A549 (cell line): Measurements from ENCODE around the gene TMEM41B. TPM values are rescaled to one million over a fixed set of nuclear protein-coding genes. Genes with fewer than 3 reads are reported as not detected.

Experiments
- ATAC-seq, 2 experiments: fragments of 200-7000 bp in 1 of 2; fragments of >200 bp in 1 of 2; cut with Nextera tagmentation in 1 of 2; cut with Tn5 transposase in 1 of 2; 3 replicates each; pipeline versions ENCODE4 v1.8.0 to v1.9.1; 2018 to 2020; ENCODE audit warnings: mild to moderate bottlenecking in 1 of 2, moderate library complexity in 1 of 2
- CTCF ChIA-PET: fragments of 300-600 bp; sonication (Branson Sonifier 250); formaldehyde crosslinking; extraction: SDS; loops from one replicate; lab custom pipeline; 2021; ENCODE audit warnings: antibody characterized with exemption, inconsistent platforms; lab: Yijun Ruan, JAX
- POLR2A ChIA-PET: fragments of 350-600 bp; formaldehyde crosslinking; extraction: SDS; loops from one replicate; lab custom pipeline; 2021; ENCODE audit warnings: antibody characterized with exemption, inconsistent platforms; lab: Yijun Ruan, JAX
- DNase-seq, 2 experiments: peaks; one replicate each; pipeline versions ENCODE4 v3.0.0 to v3.0.0-alpha.2; 2011 to 2016; ENCODE audit warnings: low read depth in 1 of 2, low spot score in 1 of 2
- FAIRE-seq: peaks from 2 replicates; lab custom pipeline; 2011; peaks lifted over from hg19 to GRCh38; lab: Jason Lieb, UNC
- H3K27ac ChIP-seq, 2 experiments: fragments of >200 bp; sonication (Bioruptor Twin); formaldehyde crosslinking; 3 replicates each; pipeline ENCODE4 v1.5.1; 2016 to 2017
- H3K4me1 ChIP-seq: fragments of >200 bp; sonication (Bioruptor Twin); formaldehyde crosslinking; 3 replicates; pipeline ENCODE4 v1.6.1; 2016
- H3K4me2 ChIP-seq: fragments of >200 bp; sonication (Bioruptor Twin); formaldehyde crosslinking; 3 replicates; pipeline ENCODE4 v1.6.1; 2016
- H3K4me3 ChIP-seq: fragments of >200 bp; sonication (Bioruptor Twin); formaldehyde crosslinking; 3 replicates; pipeline ENCODE4 v1.5.1; 2016
- H3K9me3 ChIP-seq: fragments of >200 bp; sonication (Bioruptor Twin); formaldehyde crosslinking; 3 replicates; pipeline ENCODE4 v1.6.1; 2016
- BHLHE40 ChIP-seq: IDR thresholded peaks from 2 replicates; pipeline ENCODE4 v1.6.1; 2012; ENCODE audit warnings: low read depth, low read length, inconsistent platforms
- CBX2 ChIP-seq: fragments of 200-600 bp; sonication (generic); IDR thresholded peaks from 2 replicates; pipeline ENCODE4 v1.6.1; 2016; ENCODE audit warnings: low read depth, mild to moderate bottlenecking, borderline replicate concordance
- CHD2 ChIP-seq: fragments of 150-350 bp; IDR thresholded peaks from 2 replicates; pipeline ENCODE4 v1.6.1; 2014; ENCODE audit warnings: low read length; ENCODE audit not compliant: partially characterized antibody
- CHD4 ChIP-seq: fragments of 200-600 bp; sonication (generic); IDR thresholded peaks from 2 replicates; pipeline ENCODE4 v1.6.1; 2016; ENCODE audit warnings: antibody characterized with exemption, mild to moderate bottlenecking, borderline replicate concordance
- ESRRA ChIP-seq: fragments of 150-350 bp; IDR thresholded peaks from 2 replicates; pipeline ENCODE4 v1.6.1; 2014; ENCODE audit warnings: mild to moderate bottlenecking, low read length, borderline replicate concordance
- FOSB ChIP-seq: fragments of 250-450 bp; sonication (Bioruptor Pico); IDR thresholded peaks from 2 replicates; pipeline ENCODE4 v1.5.0; 2020; ENCODE audit warnings: mild to moderate bottlenecking, moderate library complexity
- FOSL2 ChIP-seq, 2 experiments: fragments of 450-650 bp in 1 of 2; fragments of >200 bp in 1 of 2; sonication (Bioruptor Twin) in 1 of 2; formaldehyde crosslinking; IDR thresholded peaks; 2 replicates each; pipeline versions ENCODE4 v1.5.0 to v1.6.1; 2016 to 2020; ENCODE audit warnings: mild to moderate bottlenecking in 1 of 2, moderate library complexity in 1 of 2
- GATA3 ChIP-seq: IDR thresholded peaks from 2 replicates; pipeline ENCODE4 v1.6.1; 2012; ENCODE audit warnings: borderline replicate concordance
- HDAC2 ChIP-seq: fragments of 200-600 bp; sonication (generic); IDR thresholded peaks from 2 replicates; pipeline ENCODE4 v1.6.1; 2016
- HES2 ChIP-seq: fragments of >200 bp; sonication (Bioruptor Twin); formaldehyde crosslinking; IDR thresholded peaks from 2 replicates; pipeline ENCODE4 v1.6.1; 2016
- HOXA7 ChIP-seq: fragments of 250-450 bp; sonication (Bioruptor Pico); IDR thresholded peaks from 2 replicates; pipeline ENCODE4 v1.5.0; 2020; ENCODE audit warnings: mild to moderate bottlenecking, moderate library complexity
- HOXB13 ChIP-seq: fragments of 250-450 bp; sonication (Bioruptor Pico); IDR thresholded peaks from 2 replicates; pipeline ENCODE4 v1.5.0; 2020; ENCODE audit warnings: low read depth, mild to moderate bottlenecking, moderate library complexity
- HOXB5 ChIP-seq: fragments of 250-450 bp; sonication (Bioruptor Pico); IDR thresholded peaks from 2 replicates; pipeline ENCODE4 v1.5.0; 2020; ENCODE audit warnings: mild to moderate bottlenecking, moderate library complexity
- JUN ChIP-seq, 2 experiments: fragments of >200 bp; sonication (Bioruptor Twin); formaldehyde crosslinking; IDR thresholded peaks; 2 replicates in 1 of 2; 3 replicates in 1 of 2; pipeline ENCODE4 v1.6.1; 2016 to 2017
- MYC ChIP-seq: IDR thresholded peaks from 2 replicates; pipeline ENCODE4 v1.6.1; 2012; ENCODE audit warnings: mild to moderate bottlenecking, inconsistent platforms, low read length, improper control_type of control experiment, borderline replicate concordance
- NFE2L2 ChIP-seq: fragments of 150-350 bp; conservative IDR thresholded peaks from 2 replicates; pipeline ENCODE4 v1.6.1; 2014; ENCODE audit warnings: low read length
- NPAS2 ChIP-seq: fragments of 250-450 bp; sonication (Bioruptor Pico); IDR thresholded peaks from 2 replicates; pipeline ENCODE4 v1.8.0; 2022; ENCODE audit warnings: mild to moderate bottlenecking, moderate library complexity, borderline replicate concordance
- PHF8 ChIP-seq: fragments of 200-600 bp; sonication (generic); IDR thresholded peaks from 2 replicates; pipeline ENCODE4 v1.6.1; 2016; ENCODE audit warnings: low read depth, mild to moderate bottlenecking, antibody characterized with exemption, moderate library complexity, borderline replicate concordance
- POLR2A ChIP-seq: IDR thresholded peaks from 2 replicates; pipeline ENCODE4 v1.6.1; 2012; ENCODE audit warnings: mild to moderate bottlenecking, low read length
- POLR2AphosphoS2 ChIP-seq: conservative IDR thresholded peaks from 2 replicates; pipeline ENCODE4 v1.6.1; 2012; ENCODE audit warnings: low read length, improper control_type of control experiment, inconsistent platforms
- RAD21 ChIP-seq, 2 experiments: fragments of >200 bp in 1 of 2; sonication (Bioruptor Twin) in 1 of 2; formaldehyde crosslinking in 1 of 2; IDR thresholded peaks in 1 of 2; conservative IDR thresholded peaks in 1 of 2; 2 replicates in 1 of 2; 3 replicates in 1 of 2; pipeline ENCODE4 v1.6.1; 2012 to 2018; ENCODE audit warnings: inconsistent platforms in 1 of 2
- REST ChIP-seq: fragments of 200-600 bp; sonication (generic); IDR thresholded peaks from 2 replicates; pipeline ENCODE4 v1.6.1; 2016; ENCODE audit warnings: antibody characterized with exemption, mild to moderate bottlenecking, moderate library complexity
- RFX5 ChIP-seq: fragments of 450-650 bp; IDR thresholded peaks from 2 replicates; pipeline ENCODE4 v1.7.1; 2014; ENCODE audit warnings: antibody characterized with exemption, mild to moderate bottlenecking, moderate library complexity
- RNF2 ChIP-seq: fragments of 200-600 bp; sonication (generic); IDR thresholded peaks from 2 replicates; pipeline ENCODE4 v1.6.1; 2016; ENCODE audit warnings: low read depth, mild to moderate bottlenecking, antibody characterized with exemption, moderate library complexity, borderline replicate concordance
- SMC3 ChIP-seq: fragments of >200 bp; sonication (Bioruptor Twin); formaldehyde crosslinking; IDR thresholded peaks from 3 replicates; pipeline ENCODE4 v1.6.1; 2018; ENCODE audit warnings: inconsistent platforms
- SREBF2 ChIP-seq: fragments of 450-650 bp; IDR thresholded peaks from 2 replicates; pipeline ENCODE4 v1.6.1; 2014; ENCODE audit warnings: mild to moderate bottlenecking, moderate library complexity
- TFCP2L1 ChIP-seq: fragments of 250-450 bp; sonication (Bioruptor Pico); IDR thresholded peaks from 2 replicates; pipeline ENCODE4 v1.5.0; 2021; ENCODE audit warnings: mild to moderate bottlenecking
- ZNF302 ChIP-seq: fragments of 250-450 bp; sonication (Bioruptor Pico); IDR thresholded peaks from 2 replicates; pipeline ENCODE4 v1.9.0; 2021; ENCODE audit warnings: inconsistent platforms, mild to moderate bottlenecking, moderate library complexity
- WGBS: methylation state at CpG from one replicate; pipeline ENCODE4 v1.1.6; 2017; ENCODE audit errors: missing lambda C conversion rate; 5-methylcytosine and 5-hydroxymethylcytosine counted together
- polyA minus RNA-seq: library from RNA; depleted of rRNA, polyadenylated mRNA; stranded (reverse); fragments of >200 nt; gene quantifications from 2 replicates; pipeline ENCODE4 v1.2.3, GENCODE V29; 2011; rRNA and poly(A)+ RNA removed
- polyA plus RNA-seq, 4 experiments: library from polyadenylated mRNA; depleted of rRNA in 3 of 4; stranded (reverse); fragments of >200 nt; fragmentation: RNase III in 1 of 4; extraction: RNeasy Plus Mini Kit Qiagen cat#74134 plus additional on column Dnase treatment in 1 of 4; gene quantifications; 2 replicates in 3 of 4; 3 replicates in 1 of 4; pipeline ENCODE4 v1.2.3, GENCODE V29; 2011 to 2017
- TF ChIP-seq, protein P1 (sequence below): fragments of >200 bp; sonication (Bioruptor Twin); formaldehyde crosslinking; IDR thresholded peaks from 3 replicates; pipeline ENCODE4 v1.6.1; 2016
- TF ChIP-seq, protein P2 (sequence below): fragments of 250-450 bp; sonication (Bioruptor Pico); IDR thresholded peaks from 2 replicates; pipeline ENCODE4 v1.5.0; 2020; ENCODE audit warnings: low read depth, mild to moderate bottlenecking, moderate library complexity
- TF ChIP-seq, protein P3 (sequence below): fragments of 450-650 bp; IDR thresholded peaks from 2 replicates; pipeline ENCODE4 v1.6.1; 2014; ENCODE audit warnings: antibody characterized with exemption

TMEM41B gene, protein sequence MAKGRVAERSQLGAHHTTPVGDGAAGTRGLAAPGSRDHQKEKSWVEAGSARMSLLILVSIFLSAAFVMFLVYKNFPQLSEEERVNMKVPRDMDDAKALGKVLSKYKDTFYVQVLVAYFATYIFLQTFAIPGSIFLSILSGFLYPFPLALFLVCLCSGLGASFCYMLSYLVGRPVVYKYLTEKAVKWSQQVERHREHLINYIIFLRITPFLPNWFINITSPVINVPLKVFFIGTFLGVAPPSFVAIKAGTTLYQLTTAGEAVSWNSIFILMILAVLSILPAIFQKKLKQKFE
- polyA plus RNA-seq (2011; rRNA removed) (57.7 and 71.4 TPM in 2 replicates), polyA plus RNA-seq (2017; fragmentation: RNase III; extraction: RNeasy Plus Mini Kit Qiagen cat#74134 plus additional on column Dnase treatment) (38.6 to 51.6 TPM (median 47.0 TPM) in 3 replicates), polyA minus RNA-seq (23.1 and 25.4 TPM in 2 replicates)
- 30.9 and 40.0 TPM in 2 replicates for polyA plus RNA-seq (2012; cell fraction: cytosol; rRNA removed)
- 43.4 and 51.2 TPM in 2 replicates for polyA plus RNA-seq (2012; cell fraction: nucleus; rRNA removed)

GRCh38 chr11:9314291-9315077, at the start of gene TMEM41B:
TMEM41B (minus strand) TSS chr11:9314593; CDS start chr11:9314441, 152 bp downstream.
- ChIA-PET CTCF (interaction anchor here (0.8 to 1.6 kb wide), 9 partner anchors 8 to 594 kb away, joined by 3 to 9 read pairs (median 3); partner anchors contain the start of gene IPO7), POLR2A (interaction anchor here (0.8 to 2.0 kb wide), 8 partner anchors 10 to 146 kb away, joined by 3 to 11 read pairs (median 6); partner anchors contain the start of genes IPO7 and ZNF143)
- peak; percentile 93 to 97 for ATAC-seq
- Histone ChIP-seq H3K27ac (peak within 1 kb of the TSS; percentile 93 to 96), H3K9me3 (no peaks in the 10 kb centered on the region), H3K4me2 (peak within 1 kb of the TSS; percentile 97), H3K4me1 (peaks cover 39% of the 10 kb centered on the region), H3K4me3 (peak within 1 kb of the TSS; percentile 78)
- DNase-seq: peak; percentile 99
- FAIRE-seq: no peak
- WGBS: 3% methylated on average over 14 of the region's 71 CpGs
- TF ChIP-seq PHF8: peak; percentile 71; the same call in 1 of the 2 replicates
- TF ChIP-seq HOXB5 (CRISPR knock-in tag): no peak; the same call in 1 of the 2 replicates
- TF ChIP-seq FOSL2 (IDR thresholded peaks at IDR 0.05): no peak
- peak; percentile 69 for TF ChIP-seq FOSL2 (CRISPR knock-in tag; IDR thresholded peaks at IDR 0.05)
- TF ChIP-seq ESRRA: no peak
- TF ChIP-seq CHD2: peak; percentile 80
- TF ChIP-seq FOSB: no peak
- TF ChIP-seq GATA3: no peak
- TF ChIP-seq BHLHE40: no peak
- peak; percentile 43 to 58; a peak in 3 of 5 replicates for TF ChIP-seq JUN (IDR thresholded peaks at IDR 0.05)
- TF ChIP-seq REST: peak; percentile 74; the same call in 1 of the 2 replicates
- no peak for TF ChIP-seq CBX2
- TF ChIP-seq, protein P1, sequence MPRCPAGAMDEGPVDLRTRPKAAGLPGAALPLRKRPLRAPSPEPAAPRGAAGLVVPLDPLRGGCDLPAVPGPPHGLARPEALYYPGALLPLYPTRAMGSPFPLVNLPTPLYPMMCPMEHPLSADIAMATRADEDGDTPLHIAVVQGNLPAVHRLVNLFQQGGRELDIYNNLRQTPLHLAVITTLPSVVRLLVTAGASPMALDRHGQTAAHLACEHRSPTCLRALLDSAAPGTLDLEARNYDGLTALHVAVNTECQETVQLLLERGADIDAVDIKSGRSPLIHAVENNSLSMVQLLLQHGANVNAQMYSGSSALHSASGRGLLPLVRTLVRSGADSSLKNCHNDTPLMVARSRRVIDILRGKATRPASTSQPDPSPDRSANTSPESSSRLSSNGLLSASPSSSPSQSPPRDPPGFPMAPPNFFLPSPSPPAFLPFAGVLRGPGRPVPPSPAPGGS: peak; percentile 59; the same call in 2 of the 3 replicates
- TF ChIP-seq TFCP2L1 (CRISPR knock-in tag): no peak
- no peak for TF ChIP-seq HES2
- no peak for TF ChIP-seq HOXB13 (CRISPR knock-in tag)
- TF ChIP-seq SREBF2: no peak
- no peak; the same call in 2 of the 3 replicates for TF ChIP-seq SMC3
- no peak for TF ChIP-seq NPAS2 (CRISPR knock-in tag)
- no peak for TF ChIP-seq ZNF302
- peak; percentile 84 for TF ChIP-seq POLR2A
- TF ChIP-seq POLR2AphosphoS2: no peak
- 0 out of 2 replicates have a peak, but pooled peaks have one; percentile 7 for TF ChIP-seq NFE2L2
- no peak for TF ChIP-seq HOXA7
- TF ChIP-seq, protein P2, sequence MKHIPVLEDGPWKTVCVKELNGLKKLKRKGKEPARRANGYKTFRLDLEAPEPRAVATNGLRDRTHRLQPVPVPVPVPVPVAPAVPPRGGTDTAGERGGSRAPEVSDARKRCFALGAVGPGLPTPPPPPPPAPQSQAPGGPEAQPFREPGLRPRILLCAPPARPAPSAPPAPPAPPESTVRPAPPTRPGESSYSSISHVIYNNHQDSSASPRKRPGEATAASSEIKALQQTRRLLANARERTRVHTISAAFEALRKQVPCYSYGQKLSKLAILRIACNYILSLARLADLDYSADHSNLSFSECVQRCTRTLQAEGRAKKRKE: no peak
- TF ChIP-seq RNF2: no peak
- 0 out of 2 replicates have a peak, but pooled peaks have one; percentile 65 for TF ChIP-seq MYC
- TF ChIP-seq RAD21 (conservative IDR thresholded peaks at IDR 0.05 in 1 of 2, IDR thresholded peaks at IDR 0.05 in 1 of 2): peak in 1 of 2 experiments; percentile 11; a peak in 1 of 5 replicates
- no peak for TF ChIP-seq RFX5
- TF ChIP-seq HDAC2: no peak
- TF ChIP-seq, protein P3, sequence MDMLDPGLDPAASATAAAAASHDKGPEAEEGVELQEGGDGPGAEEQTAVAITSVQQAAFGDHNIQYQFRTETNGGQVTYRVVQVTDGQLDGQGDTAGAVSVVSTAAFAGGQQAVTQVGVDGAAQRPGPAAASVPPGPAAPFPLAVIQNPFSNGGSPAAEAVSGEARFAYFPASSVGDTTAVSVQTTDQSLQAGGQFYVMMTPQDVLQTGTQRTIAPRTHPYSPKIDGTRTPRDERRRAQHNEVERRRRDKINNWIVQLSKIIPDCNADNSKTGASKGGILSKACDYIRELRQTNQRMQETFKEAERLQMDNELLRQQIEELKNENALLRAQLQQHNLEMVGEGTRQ: peak; percentile 54; the same call in 1 of the 2 replicates
- TF ChIP-seq CHD4: no peak
